Neural cell (in vitro differentiated cells): Measurements from ENCODE around the gene TSPAN31. TPM values are rescaled to one million over a fixed set of nuclear protein-coding genes. Genes with fewer than 3 reads are reported as not detected.

Experiments
- H2AFZ ChIP-seq: fragments of 200-600, 300-800 bp; sonication (generic), shearing (Covaris generic); 2 replicates; pipeline ENCODE4 v1.6.0; 2014; ENCODE audit warnings: low read depth, mild to moderate bottlenecking, antibody characterized with exemption, low read length, moderate library complexity
- H3F3A ChIP-seq: fragments of 200-600 bp; shearing (Covaris generic); 2 replicates; pipeline ENCODE4 v1.6.1; 2016; ENCODE audit warnings: mild to moderate bottlenecking, moderate library complexity, mixed read lengths, antibody characterized with exemption, low read length; ENCODE audit not compliant: insufficient read depth, poor library complexity, severe bottlenecking
- H3K27ac ChIP-seq: fragments of 200-600, 300-800 bp; sonication (generic), shearing (Covaris generic); 2 replicates; pipeline ENCODE4 v1.5.1; 2014; ENCODE audit warnings: mild to moderate bottlenecking, low read length, moderate library complexity
- H3K27me3 ChIP-seq: fragments of 300-800, 200-600 bp; sonication (generic), shearing (Covaris generic); 2 replicates; pipeline ENCODE4 v1.6.0; 2014; ENCODE audit warnings: mild to moderate bottlenecking, low read depth, low read length, moderate library complexity; ENCODE audit not compliant: insufficient read depth
- H3K36me3 ChIP-seq: fragments of 300-800, 200-600 bp; sonication (generic), shearing (Covaris generic); 2 replicates; pipeline ENCODE4 v1.5.1; 2014; ENCODE audit warnings: mild to moderate bottlenecking, antibody characterized with exemption, low read length, moderate library complexity; ENCODE audit not compliant: insufficient read depth
- H3K4me2 ChIP-seq: fragments of 300-800, 200-600 bp; sonication (generic), shearing (Covaris generic); 2 replicates; pipeline ENCODE4 v1.6.0; 2014; ENCODE audit warnings: mild to moderate bottlenecking, low read length
- H3K4me3 ChIP-seq: fragments of 300-800, 200-600 bp; sonication (generic), shearing (Covaris generic); 2 replicates; pipeline ENCODE4 v1.5.1; 2014; ENCODE audit warnings: mild to moderate bottlenecking, low read length, moderate library complexity
- H3K79me2 ChIP-seq: fragments of 200-600 bp; shearing (Covaris generic); replicated peaks from 2 replicates; pipeline ENCODE4 v1.6.0; 2014; ENCODE audit warnings: mild to moderate bottlenecking, low read length, moderate library complexity; ENCODE audit not compliant: insufficient read depth
- H3K9ac ChIP-seq: fragments of 300-800, 200-600 bp; sonication (generic), shearing (Covaris generic); 2 replicates; pipeline ENCODE4 v1.6.1; 2016; ENCODE audit warnings: mild to moderate bottlenecking, low read length, mixed read lengths
- H3K9me2 ChIP-seq: fragments of 200-600 bp; shearing (Covaris generic); 2 replicates; pipeline ENCODE4 v1.6.1; 2016; ENCODE audit warnings: mild to moderate bottlenecking, low read length, mixed read lengths; ENCODE audit not compliant: insufficient read depth
- H3K9me3 ChIP-seq: fragments of 200-600, 300-800 bp; sonication (generic), shearing (Covaris generic); 2 replicates; pipeline ENCODE4 v1.6.1; 2016; ENCODE audit warnings: mild to moderate bottlenecking, mixed run types, low read length, moderate library complexity, mixed read lengths
- H4K20me1 ChIP-seq: fragments of 200-600 bp; shearing (Covaris generic); 2 replicates; pipeline ENCODE4 v1.6.1; 2016; ENCODE audit warnings: mild to moderate bottlenecking, mixed run types; ENCODE audit not compliant: insufficient read depth
- CTCF ChIP-seq: fragments of 450-650 bp; IDR thresholded peaks from 2 replicates; pipeline ENCODE4 v1.5.1; 2014; ENCODE audit warnings: antibody characterized with exemption, mild to moderate bottlenecking, moderate library complexity; ENCODE audit not compliant: poor library complexity, severe bottlenecking
- EP300 ChIP-seq: fragments of 450-650 bp; conservative IDR thresholded peaks from 2 replicates; pipeline ENCODE4 v1.6.1; 2014; ENCODE audit warnings: antibody characterized with exemption, mild to moderate bottlenecking, moderate library complexity; ENCODE audit not compliant: poor library complexity, severe bottlenecking
- EZH2 ChIP-seq: fragments of 200-600, 300-800 bp; shearing (Covaris generic), sonication (generic); IDR thresholded peaks from 2 replicates; pipeline ENCODE4 v1.6.1; 2014; ENCODE audit warnings: antibody characterized with exemption, low read length, borderline replicate concordance, mild to moderate bottlenecking; ENCODE audit not compliant: insufficient read depth, poor library complexity, severe bottlenecking
- MXI1 ChIP-seq: fragments of 450-650 bp; conservative IDR thresholded peaks from 2 replicates; pipeline ENCODE4 v1.6.1; 2014; ENCODE audit warnings: antibody characterized with exemption, mild to moderate bottlenecking; ENCODE audit not compliant: poor library complexity, severe bottlenecking
- POLR2AphosphoS5 ChIP-seq: IDR thresholded peaks from 2 replicates; pipeline ENCODE4 v1.6.1; 2012
- RAD21 ChIP-seq: fragments of 450-650 bp; conservative IDR thresholded peaks from 2 replicates; pipeline ENCODE4 v1.6.1; 2014; ENCODE audit warnings: antibody characterized with exemption, mild to moderate bottlenecking, moderate library complexity
- REST ChIP-seq: IDR thresholded peaks from 2 replicates; pipeline ENCODE4 v1.6.1; 2012; ENCODE audit warnings: borderline replicate concordance
- SMC3 ChIP-seq: fragments of 450-650 bp; conservative IDR thresholded peaks from 2 replicates; pipeline ENCODE4 v1.6.1; 2014; ENCODE audit warnings: antibody characterized with exemption, mild to moderate bottlenecking, moderate library complexity; ENCODE audit not compliant: poor library complexity
- TAF1 ChIP-seq: IDR thresholded peaks from 2 replicates; pipeline ENCODE4 v1.6.1; 2012; ENCODE audit warnings: low read depth
- polyA plus RNA-seq: library from polyadenylated mRNA; depleted of rRNA; stranded (reverse); fragments of >200 nt; gene quantifications from 2 replicates; pipeline ENCODE4 v1.2.3, GENCODE V29; 2014

TSPAN31 gene
- polyA plus RNA-seq, 1 donor from 2014 or later: 85.3 TPM

- no peak overlapping the region for H3K4me2 ChIP-seq
- H2AFZ ChIP-seq: no peak overlapping the region
- H3K9ac ChIP-seq: no peak overlapping the region
- H3K27me3 ChIP-seq: no peaks in the 10 kb centered on the region
- H4K20me1 ChIP-seq: no peaks in the 10 kb centered on the region
- no peaks in the 10 kb centered on the region for H3K36me3 ChIP-seq
- peaks cover 3% of the 10 kb centered on the region for H3K79me2 ChIP-seq
- no peak for TF ChIP-seq EP300
- no peak for TF ChIP-seq REST
- no peak for TF ChIP-seq TAF1
- no peak for TF ChIP-seq RAD21
- TF ChIP-seq EZH2: no peak
- no peak for TF ChIP-seq SMC3
- TF ChIP-seq POLR2AphosphoS5: no peak
- no peak for TF ChIP-seq MXI1
- no peak for TF ChIP-seq CTCF
- H3K4me3 ChIP-seq: no peak overlapping the region
- no peaks in the 10 kb centered on the region for H3K9me2 ChIP-seq
- H3K27ac ChIP-seq: no peak overlapping the region
- no peaks in the 10 kb centered on the region for H3K9me3 ChIP-seq
- no peaks in the 10 kb centered on the region for H3F3A ChIP-seq
Measured at GRCh38 chr12:57777911-57778310, 33.1 kb downstream of the TSPAN31 start.

GRCh38 chr12:57779736-57780135 is 34.9 kb downstream of the TSPAN31 start:
- Histone ChIP-seq H4K20me1 (no peaks in the 10 kb centered on the region), H3K9ac (no peak overlapping the region), H2AFZ (no peak overlapping the region), H3K79me2 (peaks cover 10% of the 10 kb centered on the region), H3K9me2 (no peaks in the 10 kb centered on the region), H3K27me3 (no peaks in the 10 kb centered on the region), H3F3A (no peaks in the 10 kb centered on the region), H3K4me3 (no peak overlapping the region), H3K27ac (no peak overlapping the region), H3K36me3 (no peaks in the 10 kb centered on the region), H3K4me2 (no peak overlapping the region), H3K9me3 (no peaks in the 10 kb centered on the region)
- TF ChIP-seq EP300 (no peak), POLR2AphosphoS5 (no peak), SMC3 (no peak), TAF1 (no peak), EZH2 (no peak), CTCF (no peak)
